Transverse colon (tissue), 4 donors: Measurements from ENCODE around the gene SLC13A3. TPM values are rescaled to one million over a fixed set of nuclear protein-coding genes. Genes with fewer than 3 reads are reported as not detected.

Experiments
- DNase-seq: peaks from one replicate; pipeline ENCODE4 v3.0.0-alpha.2; 2019
- H3K27ac ChIP-seq, 4 donors: fragments of 200-600 bp; sonication (generic); 2 replicates each; pipeline ENCODE4 v1.5.1; 2016 to 2018; ENCODE audit warnings: inconsistent platforms in 4 of 4
- H3K27me3 ChIP-seq: fragments of 200-600 bp; sonication (generic); 2 replicates; pipeline ENCODE4 v1.5.1; 2017; ENCODE audit warnings: inconsistent platforms
- H3K36me3 ChIP-seq, 4 donors: fragments of 200-600 bp; sonication (generic); 2 replicates each; pipeline ENCODE4 v1.5.1; 2017 to 2019; ENCODE audit warnings: inconsistent platforms in 4 of 4
- H3K4me1 ChIP-seq, 4 donors: fragments of 200-600 bp; sonication (generic); 2 replicates each; pipeline ENCODE4 v1.5.1; 2017 to 2020; ENCODE audit warnings: inconsistent platforms in 4 of 4
- H3K4me3 ChIP-seq, 4 donors: fragments of 200-600 bp; sonication (generic); 1 replicate in 1 of 4; 2 replicates in 3 of 4; pipeline versions ENCODE4 v1.5.1 to v1.6.1; 2017 to 2019; ENCODE audit warnings: inconsistent platforms in 4 of 4
- H3K9me3 ChIP-seq, 2 donors: fragments of 200-600 bp; sonication (generic); 2 replicates each; pipeline ENCODE4 v1.5.1; 2017 to 2019; ENCODE audit warnings: inconsistent platforms in 2 of 2
- EP300 ChIP-seq: sonication (generic); formaldehyde crosslinking; IDR thresholded peaks from one replicate; pipeline ENCODE4 v1.6.1; 2017; ENCODE audit warnings: antibody characterized with exemption, low read depth
- POLR2A ChIP-seq: fragments of 450-650 bp; IDR thresholded peaks from one replicate; pipeline ENCODE4 v1.6.1; 2016; ENCODE audit warnings: antibody characterized with exemption, mild to moderate bottlenecking, moderate library complexity
- POLR2AphosphoS5 ChIP-seq, 3 donors: sonication (generic); formaldehyde crosslinking; IDR thresholded peaks; one replicate each; pipeline ENCODE4 v1.6.1; 2016; ENCODE audit warnings: antibody characterized with exemption in 3 of 3
- whole genome bisulfite sequencing, 2 donors: methylation state at CpG; one replicate each; pipeline ENCODE4 v1.1.5; 2018; ENCODE audit warnings: low coverage in 1 of 2; 5-methylcytosine and 5-hydroxymethylcytosine counted together
- in situ Hi-C, 4 donors: fragments of 200-750 bp; cut with MboI; loops; one replicate each; pipeline versions ENCODE4 v1.15.0 to v1.15.1; 2017; ENCODE audit warnings: low sequenced_read_pairs in 3 of 4, low pct_ligation_motif_present in 1 of 4, low pct_unique_long_range_greater_than_20kb in 1 of 4
- intact Hi-C: fragments of 100-400 bp; cut with DNase I; formaldehyde crosslinking; loops from one replicate; pipeline ENCODE4 v1.15.1; 2023; ENCODE audit warnings: low total_unique reads
- total RNA-seq, 4 donors: library from RNA; depleted of rRNA; stranded (reverse); fragments of >200 nt; gene quantifications; one replicate each; pipeline ENCODE4 v1.1.0, GENCODE V29; 2016
- TF ChIP-seq, protein P1 (sequence below), 5 experiments: fragments of 200-600 bp in 3 of 5; fragments of 450-650 bp in 2 of 5; sonication (generic) in 3 of 5; IDR thresholded peaks; 1 replicate in 2 of 5; 2 replicates in 3 of 5; pipeline ENCODE4 v1.5.1; 2016 to 2017; ENCODE audit warnings: antibody characterized with exemption in 5 of 5, inconsistent platforms in 3 of 5, mild to moderate bottlenecking in 2 of 5, moderate library complexity in 1 of 5

The SLC13A3 gene
- total RNA-seq, 4 donors from 2014 or later, result 0.14 to 0.48 TPM; not detected in 2

- TF ChIP-seq POLR2AphosphoS5 (IDR thresholded peaks at IDR 0.05), result no peak
- TF ChIP-seq, protein P1, sequence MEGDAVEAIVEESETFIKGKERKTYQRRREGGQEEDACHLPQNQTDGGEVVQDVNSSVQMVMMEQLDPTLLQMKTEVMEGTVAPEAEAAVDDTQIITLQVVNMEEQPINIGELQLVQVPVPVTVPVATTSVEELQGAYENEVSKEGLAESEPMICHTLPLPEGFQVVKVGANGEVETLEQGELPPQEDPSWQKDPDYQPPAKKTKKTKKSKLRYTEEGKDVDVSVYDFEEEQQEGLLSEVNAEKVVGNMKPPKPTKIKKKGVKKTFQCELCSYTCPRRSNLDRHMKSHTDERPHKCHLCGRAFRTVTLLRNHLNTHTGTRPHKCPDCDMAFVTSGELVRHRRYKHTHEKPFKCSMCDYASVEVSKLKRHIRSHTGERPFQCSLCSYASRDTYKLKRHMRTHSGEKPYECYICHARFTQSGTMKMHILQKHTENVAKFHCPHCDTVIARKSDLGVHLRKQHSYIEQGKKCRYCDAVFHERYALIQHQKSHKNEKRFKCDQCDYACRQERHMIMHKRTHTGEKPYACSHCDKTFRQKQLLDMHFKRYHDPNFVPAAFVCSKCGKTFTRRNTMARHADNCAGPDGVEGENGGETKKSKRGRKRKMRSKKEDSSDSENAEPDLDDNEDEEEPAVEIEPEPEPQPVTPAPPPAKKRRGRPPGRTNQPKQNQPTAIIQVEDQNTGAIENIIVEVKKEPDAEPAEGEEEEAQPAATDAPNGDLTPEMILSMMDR (IDR thresholded peaks at IDR 0.05), result no peak
- TF ChIP-seq POLR2A, result no peak
- no peak for TF ChIP-seq EP300
- no peak for DNase-seq
- intact Hi-C loops, result no loop called here
- in situ Hi-C loops, result no loop called here
- Histone ChIP-seq H3K4me1 (no peaks in the 10 kb centered on the region), H3K27ac (no peak overlapping the region), H3K4me3 (no peak overlapping the region), H3K27me3 (no peaks in the 10 kb centered on the region), H3K9me3 (no peaks in the 10 kb centered on the region), H3K36me3 (no peaks in the 10 kb centered on the region)
- WGBS, 2 donors, result 40 to 68% methylated on average over 1 to 8 of the region's 8 CpGs
Observed at GRCh38 chr20:46631212-46631869, 19.9 kb downstream of the SLC13A3 start.

DNA sequence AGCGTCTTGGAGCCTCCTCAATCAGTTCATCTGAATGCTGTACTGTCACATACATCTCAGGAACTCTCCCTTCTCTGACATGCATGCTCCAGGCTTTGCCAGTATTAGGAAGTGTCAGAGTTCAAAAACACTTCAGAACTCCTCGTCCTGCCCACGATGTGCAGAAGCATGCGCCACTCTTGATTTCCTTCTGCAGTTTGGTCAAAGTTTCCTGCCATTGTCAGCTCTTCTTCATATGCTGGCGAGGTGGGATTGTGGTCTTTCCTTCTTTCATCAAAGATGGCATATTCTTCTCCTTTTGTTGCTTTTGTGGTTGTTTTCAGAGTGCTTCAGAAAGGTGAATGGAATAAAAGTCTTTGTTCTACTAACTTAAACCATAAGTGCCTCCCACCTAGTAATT is 21.0 kb downstream of the SLC13A3 start:
- Histone ChIP-seq H3K9me3 (no peaks in the 10 kb centered on the region), H3K4me1 (no peaks in the 10 kb centered on the region), H3K36me3 (no peaks in the 10 kb centered on the region), H3K4me3 (no peak overlapping the region), H3K27me3 (no peaks in the 10 kb centered on the region), H3K27ac (no peak overlapping the region)
- intact Hi-C loops, result no loop called here
- in situ Hi-C loops, result no loop called here
- TF ChIP-seq POLR2A (no peak), EP300 (no peak), POLR2AphosphoS5 (IDR thresholded peaks at IDR 0.05) (no peak)
- TF ChIP-seq, protein P1 (IDR thresholded peaks at IDR 0.05), result no peak
- 57 to 70% methylated on average over 5 of the region's 5 CpGs for WGBS, 2 donors
- no peak for DNase-seq

GRCh38 chr20:46629341-46629740 is 21.9 kb downstream of the SLC13A3 start:
- no peak for DNase-seq
- no peaks in the 10 kb centered on the region for H3K4me1 ChIP-seq
- in situ Hi-C loops (no loop called here), intact Hi-C loops (no loop called here)
- H3K9me3 ChIP-seq, result no peaks in the 10 kb centered on the region
- TF ChIP-seq EP300 (no peak), POLR2A (no peak)
- H3K27ac ChIP-seq, result no peak overlapping the region
- no peaks in the 10 kb centered on the region for H3K27me3 ChIP-seq
- no peak overlapping the region for H3K4me3 ChIP-seq
- H3K36me3 ChIP-seq, result no peaks in the 10 kb centered on the region

DNA sequence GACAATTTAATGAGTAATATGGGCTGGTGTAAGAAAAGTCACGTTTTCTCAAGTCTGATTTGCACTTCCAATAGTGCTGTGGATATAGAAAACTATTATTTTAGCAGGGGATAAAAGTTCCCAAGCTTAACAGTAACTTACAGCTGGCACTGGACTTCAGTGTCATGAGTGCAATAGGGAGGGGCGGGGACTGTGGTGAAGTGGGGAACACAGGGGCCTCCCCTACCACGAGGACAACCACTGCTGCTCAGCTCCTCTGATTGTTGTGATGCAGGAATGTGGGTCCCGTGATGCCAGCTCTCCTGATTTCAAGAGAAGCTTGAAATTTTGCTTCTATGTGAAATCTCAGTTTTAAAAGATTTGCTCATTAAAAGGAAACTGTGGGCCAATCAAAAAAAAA is 24.0 kb downstream of the SLC13A3 start:
- in situ Hi-C loops, result no loop called here
- intact Hi-C loops, result no loop called here
- Histone ChIP-seq H3K27me3 (no peaks in the 10 kb centered on the region), H3K27ac (no peak overlapping the region), H3K4me1 (no peaks in the 10 kb centered on the region), H3K4me3 (no peak overlapping the region), H3K36me3 (no peaks in the 10 kb centered on the region), H3K9me3 (no peaks in the 10 kb centered on the region)
- WGBS, 2 donors, result 51 to 71% methylated on average over 1 to 4 of the region's 4 CpGs
- TF ChIP-seq, protein P1 (IDR thresholded peaks at IDR 0.05), result no peak
- TF ChIP-seq POLR2AphosphoS5 (IDR thresholded peaks at IDR 0.05) (no peak), POLR2A (no peak), EP300 (no peak)
- no peak for DNase-seq

DNA sequence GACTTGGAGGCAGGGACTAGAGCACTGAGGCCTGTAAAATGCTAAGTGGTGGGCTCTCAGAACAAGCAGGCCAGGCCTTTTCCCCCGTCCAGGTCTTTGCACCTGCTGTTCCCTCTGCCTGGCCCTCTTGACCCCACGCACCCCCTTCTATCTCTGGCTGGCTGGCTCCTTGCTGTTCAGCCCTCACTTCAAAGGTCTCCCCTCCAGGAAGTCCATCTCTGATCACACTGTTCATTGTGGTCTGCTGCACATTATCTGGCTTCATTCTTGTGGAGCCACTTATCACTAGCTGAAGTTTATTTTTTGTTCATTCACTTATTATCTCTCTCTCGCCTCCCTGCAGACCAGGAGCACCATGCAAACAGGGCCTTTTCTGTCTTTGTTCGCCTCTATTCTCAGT is 24.5 kb downstream of the SLC13A3 start:
- Histone ChIP-seq H3K27me3 (no peaks in the 10 kb centered on the region), H3K4me1 (no peaks in the 10 kb centered on the region), H3K4me3 (no peak overlapping the region), H3K36me3 (no peaks in the 10 kb centered on the region), H3K27ac (no peak overlapping the region), H3K9me3 (no peaks in the 10 kb centered on the region)
- 76 to 90% methylated on average over 3 to 4 of the region's 4 CpGs for WGBS, 2 donors
- no peak for DNase-seq
- intact Hi-C loops (no loop called here), in situ Hi-C loops (no loop called here)
- TF ChIP-seq EP300 (no peak), POLR2A (no peak), POLR2AphosphoS5 (IDR thresholded peaks at IDR 0.05) (no peak)
- TF ChIP-seq, protein P1 (IDR thresholded peaks at IDR 0.05), result no peak
